HepG2 (cell line): ENCODE data around the gene HTR6. TPM values are rescaled to one million over a fixed set of nuclear protein-coding genes. Genes with fewer than 3 reads are reported as not detected.

Experiments
- BRCA1 ChIP-seq: sonication (generic); formaldehyde crosslinking; IDR thresholded peaks from 2 replicates; pipeline ENCODE4 v1.4.0; 2020; ENCODE audit warnings: missing genetic modification reagents
- FOXA3 ChIP-seq: IDR thresholded peaks from 2 replicates; pipeline ENCODE4 v1.6.1; 2016; ENCODE audit warnings: missing genetic modification reagents, missing compliant biosample characterization
- KLF12 ChIP-seq: sonication (generic); formaldehyde crosslinking; IDR thresholded peaks from 2 replicates; pipeline ENCODE4 v1.4.0; 2020; ENCODE audit warnings: missing genetic modification reagents, borderline replicate concordance
- MEIS1 ChIP-seq: sonication (generic); formaldehyde crosslinking; IDR thresholded peaks from 2 replicates; pipeline ENCODE4 v1.9.0; 2021; ENCODE audit warnings: mild to moderate bottlenecking, missing genetic modification reagents, moderate library complexity, borderline replicate concordance
- NFYC ChIP-seq: IDR thresholded peaks from 2 replicates; pipeline ENCODE4 v1.6.1; 2016; ENCODE audit warnings: missing genetic modification reagents, missing compliant biosample characterization
- NR2F2 ChIP-seq: IDR thresholded peaks from 2 replicates; pipeline ENCODE4 v1.6.1; 2012; ENCODE audit warnings: low read depth, inconsistent platforms, borderline replicate concordance
- PHF20 ChIP-seq: sonication (generic); formaldehyde crosslinking; IDR thresholded peaks from 2 replicates; pipeline ENCODE4 v1.5.0; 2020; ENCODE audit warnings: mild to moderate bottlenecking, missing genetic modification reagents
- RNF2 ChIP-seq: fragments of 450-650 bp; conservative IDR thresholded peaks from 2 replicates; pipeline ENCODE4 v1.6.1; 2016; ENCODE audit warnings: low read depth
- XRCC5 ChIP-seq: fragments of 200-400 bp; formaldehyde crosslinking; optimal IDR thresholded peaks from 2 replicates; pipeline ENCODE3; 2017; ENCODE audit warnings: mild to moderate bottlenecking, low read length
- YY1 ChIP-seq: IDR thresholded peaks from 2 replicates; pipeline ENCODE4 v1.6.1; 2011; ENCODE audit warnings: low read length, low read depth, moderate library complexity, mild to moderate bottlenecking; ENCODE audit not compliant: insufficient read depth, insufficient replicate concordance
- ZEB1 ChIP-seq: IDR thresholded peaks from 2 replicates; pipeline ENCODE4 v1.6.1; 2012; ENCODE audit warnings: mild to moderate bottlenecking, low read depth, inconsistent platforms; ENCODE audit not compliant: insufficient replicate concordance
- ZNF20 ChIP-seq: sonication (generic); formaldehyde crosslinking; IDR thresholded peaks from 2 replicates; pipeline ENCODE4 v1.4.0; 2020; ENCODE audit warnings: mild to moderate bottlenecking, moderate library complexity, missing genetic modification reagents
- ZNF556 ChIP-seq: sonication (generic); formaldehyde crosslinking; IDR thresholded peaks from 2 replicates; pipeline ENCODE4 v1.4.0; 2020; ENCODE audit warnings: mild to moderate bottlenecking, missing genetic modification reagents, borderline replicate concordance
- ZNF564 ChIP-seq: sonication (generic); formaldehyde crosslinking; IDR thresholded peaks from 2 replicates; pipeline ENCODE4 v1.8.1; 2023; ENCODE audit warnings: mild to moderate bottlenecking, missing genetic modification reagents
- ZNF768 ChIP-seq: sonication (generic); formaldehyde crosslinking; IDR thresholded peaks from 2 replicates; pipeline ENCODE4 v1.4.0; 2020; ENCODE audit warnings: missing genetic modification reagents
- ZNF782 ChIP-seq: sonication (generic); formaldehyde crosslinking; IDR thresholded peaks from 2 replicates; pipeline ENCODE4 v1.4.0; 2020; ENCODE audit warnings: missing genetic modification reagents, mild to moderate bottlenecking, borderline replicate concordance
- polyA plus RNA-seq, 8 experiments: library from polyadenylated mRNA; depleted of rRNA in 3 of 8; stranded (reverse) in 7 of 8; unstranded in 1 of 8; fragments of >200 nt; fragmentation: Illumina TruSeq in 4 of 8; extraction: Trizol in 4 of 8; gene quantifications; 2 replicates each; pipeline versions ENCODE4 v1.2.1 to v1.2.3, GENCODE V29; 2011 to 2016; ENCODE audit warnings: low read depth in 4 of 8, missing spikeins in 1 of 8, mixed read lengths in 1 of 8; ENCODE audit not compliant: insufficient read depth in 1 of 8
- total RNA-seq, 5 experiments: library from RNA; depleted of rRNA; stranded (reverse); fragments of >200 nt; fragmentation: Illumina TruSeq; extraction: Trizol; gene quantifications; 2 replicates each; pipeline ENCODE4 v1.2.3, GENCODE V29; 2016; ENCODE audit warnings: low read depth in 1 of 5
- TF ChIP-seq, protein P1 (sequence below): sonication (generic); formaldehyde crosslinking; IDR thresholded peaks from 2 replicates; pipeline ENCODE4 v1.8.0; 2022; ENCODE audit warnings: missing genetic modification reagents, low read depth, mild to moderate bottlenecking, borderline replicate concordance
- TF ChIP-seq, protein P2 (sequence below): sonication (generic); formaldehyde crosslinking; IDR thresholded peaks from 2 replicates; pipeline ENCODE4 v1.8.1; 2022; ENCODE audit warnings: low read depth, mild to moderate bottlenecking, missing genetic modification reagents
- TF ChIP-seq, protein P3 (sequence below): sonication (generic); formaldehyde crosslinking; IDR thresholded peaks from 2 replicates; pipeline ENCODE4 v1.4.0; 2020; ENCODE audit warnings: missing genetic modification reagents, borderline replicate concordance
- TF ChIP-seq, protein P4 (sequence below): sonication (generic); formaldehyde crosslinking; IDR thresholded peaks from 2 replicates; pipeline ENCODE4 v1.9.0; 2021; ENCODE audit warnings: missing genetic modification reagents, borderline replicate concordance
- TF ChIP-seq, protein P5 (sequence below): sonication (generic); formaldehyde crosslinking; IDR thresholded peaks from 2 replicates; pipeline ENCODE4 v1.8.1; 2023; ENCODE audit warnings: mild to moderate bottlenecking, missing genetic modification reagents

HTR6 gene
- total and polyA plus RNA-seq, 2 of the 13 experiments (the other 11 are each of a cell fraction or from before 2014, with no cell fraction given) = 0.04 TPM; not detected in 1

DNA sequence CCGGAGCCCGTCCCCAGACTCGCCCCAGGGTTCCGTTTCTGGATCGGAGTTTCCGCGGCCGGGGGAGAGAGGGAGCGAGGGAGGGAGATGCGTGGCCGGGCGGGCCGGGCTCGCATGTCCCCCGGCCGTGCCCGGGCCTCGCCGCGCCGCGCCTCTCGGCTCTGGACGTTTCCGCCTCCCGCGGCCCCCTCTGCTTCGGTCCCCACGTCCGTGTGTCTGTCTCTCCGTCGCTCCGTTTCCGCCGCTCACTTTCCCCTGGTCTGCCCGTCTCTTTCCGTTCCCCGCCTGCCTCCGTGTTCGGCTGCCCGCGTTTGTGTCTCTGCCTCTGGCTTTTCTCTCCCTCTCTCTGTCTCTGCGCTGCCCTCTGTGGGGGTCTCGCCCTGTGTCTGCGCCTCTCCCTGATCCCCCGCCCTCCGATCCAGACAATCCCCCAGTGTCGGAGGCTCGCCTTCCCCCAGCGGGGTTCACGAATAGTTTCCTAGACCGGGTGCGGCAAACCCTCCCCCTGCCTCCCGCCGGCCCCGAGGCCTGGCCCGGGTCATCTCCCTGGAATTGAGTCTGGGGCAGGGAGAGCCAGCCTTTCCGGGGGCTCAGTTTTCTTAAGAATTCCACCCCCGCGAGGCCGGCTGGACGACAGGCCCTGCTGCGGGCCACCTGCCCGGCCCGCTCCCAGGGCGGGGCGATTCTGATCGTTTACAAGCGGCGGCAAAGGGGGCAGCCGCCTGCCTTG is 19.8 kb upstream of the HTR6 start (continued):
- TF ChIP-seq, protein P1, sequence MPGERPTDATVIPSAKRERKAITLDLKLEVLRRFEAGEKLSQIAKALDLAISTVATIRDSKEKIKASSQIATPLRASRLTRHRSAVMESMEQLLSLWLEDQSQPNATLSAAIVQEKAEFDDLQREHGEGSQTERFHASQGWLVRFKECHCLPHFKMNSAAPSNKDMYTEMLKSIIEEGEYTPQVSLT (CRISPR knock-in tag) = no peak
- TF ChIP-seq KLF12 (CRISPR knock-in tag) = 0 out of 2 replicates have a peak, but pooled peaks have one; percentile 50
- TF ChIP-seq MEIS1 = no peak
- TF ChIP-seq RNF2 = 0 out of 2 replicates have a peak, but pooled peaks have one; percentile 10
- no peak for TF ChIP-seq NFYC
- no peak for TF ChIP-seq BRCA1 (CRISPR knock-in tag)
- TF ChIP-seq ZNF768 (CRISPR knock-in tag) = no peak
- no peak for TF ChIP-seq NR2F2
- no peak for TF ChIP-seq FOXA3 (CRISPR knock-in tag)
- TF ChIP-seq ZNF564 = no peak
- no peak for TF ChIP-seq ZNF556
- no peak for TF ChIP-seq ZNF782 (CRISPR knock-in tag)
- TF ChIP-seq, protein P2, sequence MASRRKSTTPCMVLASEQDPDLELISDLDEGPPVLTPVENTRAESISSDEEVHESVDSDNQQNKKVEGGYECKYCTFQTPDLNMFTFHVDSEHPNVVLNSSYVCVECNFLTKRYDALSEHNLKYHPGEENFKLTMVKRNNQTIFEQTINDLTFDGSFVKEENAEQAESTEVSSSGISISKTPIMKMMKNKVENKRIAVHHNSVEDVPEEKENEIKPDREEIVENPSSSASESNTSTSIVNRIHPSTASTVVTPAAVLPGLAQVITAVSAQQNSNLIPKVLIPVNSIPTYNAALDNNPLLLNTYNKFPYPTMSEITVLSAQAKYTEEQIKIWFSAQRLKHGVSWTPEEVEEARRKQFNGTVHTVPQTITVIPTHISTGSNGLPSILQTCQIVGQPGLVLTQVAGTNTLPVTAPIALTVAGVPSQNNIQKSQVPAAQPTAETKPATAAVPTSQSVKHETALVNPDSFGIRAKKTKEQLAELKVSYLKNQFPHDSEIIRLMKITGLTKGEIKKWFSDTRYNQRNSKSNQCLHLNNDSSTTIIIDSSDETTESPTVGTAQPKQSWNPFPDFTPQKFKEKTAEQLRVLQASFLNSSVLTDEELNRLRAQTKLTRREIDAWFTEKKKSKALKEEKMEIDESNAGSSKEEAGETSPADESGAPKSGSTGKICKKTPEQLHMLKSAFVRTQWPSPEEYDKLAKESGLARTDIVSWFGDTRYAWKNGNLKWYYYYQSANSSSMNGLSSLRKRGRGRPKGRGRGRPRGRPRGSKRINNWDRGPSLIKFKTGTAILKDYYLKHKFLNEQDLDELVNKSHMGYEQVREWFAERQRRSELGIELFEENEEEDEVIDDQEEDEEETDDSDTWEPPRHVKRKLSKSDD = no peak
- no peak for TF ChIP-seq PHF20 (CRISPR knock-in tag)
- no peak for TF ChIP-seq ZNF20
- no peak for TF ChIP-seq ZEB1
- no peak for TF ChIP-seq YY1
- TF ChIP-seq, protein P3, sequence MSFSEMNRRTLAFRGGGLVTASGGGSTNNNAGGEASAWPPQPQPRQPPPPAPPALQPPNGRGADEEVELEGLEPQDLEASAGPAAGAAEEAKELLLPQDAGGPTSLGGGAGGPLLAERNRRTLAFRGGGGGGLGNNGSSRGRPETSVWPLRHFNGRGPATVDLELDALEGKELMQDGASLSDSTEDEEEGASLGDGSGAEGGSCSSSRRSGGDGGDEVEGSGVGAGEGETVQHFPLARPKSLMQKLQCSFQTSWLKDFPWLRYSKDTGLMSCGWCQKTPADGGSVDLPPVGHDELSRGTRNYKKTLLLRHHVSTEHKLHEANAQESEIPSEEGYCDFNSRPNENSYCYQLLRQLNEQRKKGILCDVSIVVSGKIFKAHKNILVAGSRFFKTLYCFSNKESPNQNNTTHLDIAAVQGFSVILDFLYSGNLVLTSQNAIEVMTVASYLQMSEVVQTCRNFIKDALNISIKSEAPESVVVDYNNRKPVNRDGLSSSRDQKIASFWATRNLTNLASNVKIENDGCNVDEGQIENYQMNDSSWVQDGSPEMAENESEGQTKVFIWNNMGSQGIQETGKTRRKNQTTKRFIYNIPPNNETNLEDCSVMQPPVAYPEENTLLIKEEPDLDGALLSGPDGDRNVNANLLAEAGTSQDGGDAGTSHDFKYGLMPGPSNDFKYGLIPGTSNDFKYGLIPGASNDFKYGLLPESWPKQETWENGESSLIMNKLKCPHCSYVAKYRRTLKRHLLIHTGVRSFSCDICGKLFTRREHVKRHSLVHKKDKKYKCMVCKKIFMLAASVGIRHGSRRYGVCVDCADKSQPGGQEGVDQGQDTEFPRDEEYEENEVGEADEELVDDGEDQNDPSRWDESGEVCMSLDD (CRISPR knock-in tag) = peak; percentile 40; the same call in 1 of the 2 replicates
- no peak for TF ChIP-seq XRCC5
- TF ChIP-seq, protein P4, sequence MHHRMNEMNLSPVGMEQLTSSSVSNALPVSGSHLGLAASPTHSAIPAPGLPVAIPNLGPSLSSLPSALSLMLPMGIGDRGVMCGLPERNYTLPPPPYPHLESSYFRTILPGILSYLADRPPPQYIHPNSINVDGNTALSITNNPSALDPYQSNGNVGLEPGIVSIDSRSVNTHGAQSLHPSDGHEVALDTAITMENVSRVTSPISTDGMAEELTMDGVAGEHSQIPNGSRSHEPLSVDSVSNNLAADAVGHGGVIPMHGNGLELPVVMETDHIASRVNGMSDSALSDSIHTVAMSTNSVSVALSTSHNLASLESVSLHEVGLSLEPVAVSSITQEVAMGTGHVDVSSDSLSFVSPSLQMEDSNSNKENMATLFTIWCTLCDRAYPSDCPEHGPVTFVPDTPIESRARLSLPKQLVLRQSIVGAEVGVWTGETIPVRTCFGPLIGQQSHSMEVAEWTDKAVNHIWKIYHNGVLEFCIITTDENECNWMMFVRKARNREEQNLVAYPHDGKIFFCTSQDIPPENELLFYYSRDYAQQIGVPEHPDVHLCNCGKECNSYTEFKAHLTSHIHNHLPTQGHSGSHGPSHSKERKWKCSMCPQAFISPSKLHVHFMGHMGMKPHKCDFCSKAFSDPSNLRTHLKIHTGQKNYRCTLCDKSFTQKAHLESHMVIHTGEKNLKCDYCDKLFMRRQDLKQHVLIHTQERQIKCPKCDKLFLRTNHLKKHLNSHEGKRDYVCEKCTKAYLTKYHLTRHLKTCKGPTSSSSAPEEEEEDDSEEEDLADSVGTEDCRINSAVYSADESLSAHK = no peak
- TF ChIP-seq, protein P5, sequence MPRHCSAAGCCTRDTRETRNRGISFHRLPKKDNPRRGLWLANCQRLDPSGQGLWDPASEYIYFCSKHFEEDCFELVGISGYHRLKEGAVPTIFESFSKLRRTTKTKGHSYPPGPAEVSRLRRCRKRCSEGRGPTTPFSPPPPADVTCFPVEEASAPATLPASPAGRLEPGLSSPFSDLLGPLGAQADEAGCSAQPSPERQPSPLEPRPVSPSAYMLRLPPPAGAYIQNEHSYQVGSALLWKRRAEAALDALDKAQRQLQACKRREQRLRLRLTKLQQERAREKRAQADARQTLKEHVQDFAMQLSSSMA (CRISPR knock-in tag) = no peak
